ENCODE measurements around the gene CNOT3.

Gene CNOT3

DNA sequence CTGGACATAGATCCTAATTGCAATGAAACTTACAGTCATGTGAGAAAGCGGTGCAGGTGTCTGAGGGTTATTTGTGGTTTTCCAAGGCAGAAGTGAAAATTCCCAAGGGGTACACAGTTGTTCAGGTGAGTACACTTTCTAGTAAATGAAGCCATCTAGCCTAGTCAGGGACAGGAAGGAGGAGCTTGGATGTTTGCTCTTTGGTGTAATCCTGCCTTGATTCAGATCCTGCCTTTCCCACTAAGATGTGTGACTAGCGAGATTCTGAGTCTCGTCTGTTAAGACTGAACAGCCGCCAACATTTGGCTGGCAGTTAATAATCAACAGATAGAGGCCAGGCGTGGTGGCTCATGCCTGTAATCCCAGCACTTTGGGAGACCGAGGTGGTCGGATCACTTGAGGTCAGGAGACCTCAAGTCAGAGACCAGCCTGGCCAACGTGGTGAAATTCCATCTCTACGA is 65.6 kb downstream of the CNOT3 start:
- TF ChIP-seq, protein P1, sequence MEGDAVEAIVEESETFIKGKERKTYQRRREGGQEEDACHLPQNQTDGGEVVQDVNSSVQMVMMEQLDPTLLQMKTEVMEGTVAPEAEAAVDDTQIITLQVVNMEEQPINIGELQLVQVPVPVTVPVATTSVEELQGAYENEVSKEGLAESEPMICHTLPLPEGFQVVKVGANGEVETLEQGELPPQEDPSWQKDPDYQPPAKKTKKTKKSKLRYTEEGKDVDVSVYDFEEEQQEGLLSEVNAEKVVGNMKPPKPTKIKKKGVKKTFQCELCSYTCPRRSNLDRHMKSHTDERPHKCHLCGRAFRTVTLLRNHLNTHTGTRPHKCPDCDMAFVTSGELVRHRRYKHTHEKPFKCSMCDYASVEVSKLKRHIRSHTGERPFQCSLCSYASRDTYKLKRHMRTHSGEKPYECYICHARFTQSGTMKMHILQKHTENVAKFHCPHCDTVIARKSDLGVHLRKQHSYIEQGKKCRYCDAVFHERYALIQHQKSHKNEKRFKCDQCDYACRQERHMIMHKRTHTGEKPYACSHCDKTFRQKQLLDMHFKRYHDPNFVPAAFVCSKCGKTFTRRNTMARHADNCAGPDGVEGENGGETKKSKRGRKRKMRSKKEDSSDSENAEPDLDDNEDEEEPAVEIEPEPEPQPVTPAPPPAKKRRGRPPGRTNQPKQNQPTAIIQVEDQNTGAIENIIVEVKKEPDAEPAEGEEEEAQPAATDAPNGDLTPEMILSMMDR (IDR thresholded peaks at IDR 0.05; ENCODE audit: control extremely low read depth, extremely low read depth, low read depth, missing control alignments) = no peak
- ChIA-PET CTCF (interaction anchor here (1.0 to 4.0 kb wide), 3 partner anchors 12 to 29 kb away, joined by 3 to 22 read pairs (median 7); partner anchors contain the start of genes MBOAT7 and TSEN34), POLR2A (interaction anchor here (0.6 to 3.8 kb wide), 5 partner anchors 12 to 1428 kb away, joined by 3 to 102 read pairs (median 3); partner anchors contain the start of genes MBOAT7 and TSEN34)
- no peak for DNase-seq (ENCODE audit: extremely low spot score)

DNA sequence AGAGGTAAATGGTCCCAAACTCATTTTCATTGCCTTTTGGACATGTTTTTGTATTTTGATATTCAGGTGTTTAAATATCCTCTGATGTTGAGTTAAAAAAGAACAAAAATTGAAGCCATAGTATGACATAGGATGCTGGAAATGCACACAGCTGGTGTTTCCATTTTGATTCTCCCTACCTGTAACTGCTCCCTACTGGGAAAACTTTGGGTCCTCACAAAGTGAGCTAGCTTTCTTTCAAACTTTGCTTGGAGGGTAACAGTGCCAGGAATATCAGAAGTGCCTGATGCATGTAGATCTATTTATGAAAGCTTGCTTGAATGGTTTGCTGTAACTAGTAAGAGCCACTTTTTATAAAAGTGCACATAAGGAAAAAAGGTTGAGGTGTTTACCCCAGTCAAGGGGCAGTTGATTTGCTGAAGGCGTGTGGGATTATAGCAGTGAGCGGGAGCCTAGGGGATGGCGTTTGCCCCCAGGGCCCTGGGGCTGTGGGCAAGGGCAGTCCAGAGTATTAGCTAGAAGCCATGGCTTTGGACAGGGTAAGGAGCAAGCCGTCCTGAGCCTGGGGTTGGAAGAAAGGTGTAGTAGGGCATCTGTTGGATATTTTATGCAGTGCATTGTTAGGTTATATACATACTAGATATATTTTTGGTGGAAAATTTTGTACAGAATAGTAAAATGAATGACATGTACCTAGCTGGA is 67.4 kb downstream of the CNOT3 start:
- ChIA-PET CTCF (interaction anchor here (3.1 to 4.0 kb wide), 2 partner anchors 15 to 61 kb away, joined by 8 to 22 read pairs; partner anchors contain the start of genes MBOAT7 and TSEN34), POLR2A (interaction anchor here (1.1 to 5.7 kb wide), 4 partner anchors 13 to 45 kb away, joined by 3 to 30 read pairs (median 9); partner anchors contain the start of genes LENG1, MBOAT7 and TSEN34)
- TF ChIP-seq, protein P1 (IDR thresholded peaks at IDR 0.05; ENCODE audit: control extremely low read depth, extremely low read depth, low read depth, missing control alignments) = no peak
- DNase-seq (ENCODE audit: extremely low spot score) = no peak
